ENCODE data around the gene FH. TPM values are rescaled to one million over a fixed set of nuclear protein-coding genes. Genes with fewer than 3 reads are reported as not detected.

FH gene
- total RNA-seq = 10 to 100 TPM; 76.7 to 85.7 (median 78.3) TPM

- Mint-ChIP-seq H3K4me3 (peak within 1 kb of the TSS; percentile 84), H3K27me3 (ENCODE audit: low read depth) (peaks cover 19% of the 10 kb centered on the region), H3K36me3 (ENCODE audit: insufficient read depth) (peaks cover 14% of the 10 kb centered on the region), H3K9me3 (no peaks in the 10 kb centered on the region), H3K4me1 (ENCODE audit: low read depth) (peaks cover 24% of the 10 kb centered on the region)
- ATAC-seq = peak; percentile 97 to 98
- DNase-seq = peak; percentile 90
Observed at GRCh38 chr1:241519308-241520079, at the start of gene FH. Gene FH (minus strand): TSS chr1:241519755. CDS start chr1:241519722, 33 bp downstream.

GRCh38 chr1:241560849-241561187 lies 41.3 kb upstream of the FH start:
- H3K27me3 Mint-ChIP-seq (ENCODE audit: low read depth) = peaks cover 1% of the 10 kb centered on the region
- H3K9me3 Mint-ChIP-seq = no peaks in the 10 kb centered on the region
- H3K4me3 Mint-ChIP-seq = no peak overlapping the region
- DNase-seq = no peak
- no peaks in the 10 kb centered on the region for H3K4me1 Mint-ChIP-seq (ENCODE audit: low read depth)
- H3K36me3 Mint-ChIP-seq (ENCODE audit: insufficient read depth) = no peaks in the 10 kb centered on the region
- ATAC-seq = no peak

GRCh38 chr1:241560146-241560848 lies 40.7 kb upstream of the FH start:
- H3K4me3 Mint-ChIP-seq = no peak overlapping the region
- H3K27me3 Mint-ChIP-seq (ENCODE audit: low read depth) = peaks cover 5% of the 10 kb centered on the region
- no peaks in the 10 kb centered on the region for H3K36me3 Mint-ChIP-seq (ENCODE audit: insufficient read depth)
- no peaks in the 10 kb centered on the region for H3K9me3 Mint-ChIP-seq
- H3K4me1 Mint-ChIP-seq (ENCODE audit: low read depth) = no peaks in the 10 kb centered on the region
- ATAC-seq = no peak
- no peak for DNase-seq

- Mint-ChIP-seq H3K4me3 (no peak overlapping the region), H3K27me3 (ENCODE audit: low read depth) (peaks cover 5% of the 10 kb centered on the region), H3K9me3 (no peaks in the 10 kb centered on the region), H3K36me3 (ENCODE audit: insufficient read depth) (no peaks in the 10 kb centered on the region), H3K4me1 (ENCODE audit: low read depth) (peaks cover 2% of the 10 kb centered on the region)
- ATAC-seq = no peak
- no peak for DNase-seq
Observed at GRCh38 chr1:241557551-241558193, 38.1 kb upstream of the FH start.

GRCh38 chr1:241557031-241557430 lies 37.5 kb upstream of the FH start:
- no peak for DNase-seq
- Mint-ChIP-seq H3K4me3 (no peak overlapping the region), H3K36me3 (ENCODE audit: insufficient read depth) (no peaks in the 10 kb centered on the region), H3K4me1 (ENCODE audit: low read depth) (peaks cover 8% of the 10 kb centered on the region), H3K27me3 (ENCODE audit: low read depth) (peaks cover 5% of the 10 kb centered on the region), H3K9me3 (no peaks in the 10 kb centered on the region)
- no peak for ATAC-seq

GRCh38 chr1:241555526-241555925 lies 36.0 kb upstream of the FH start:
- peaks cover 5% of the 10 kb centered on the region for H3K27me3 Mint-ChIP-seq (ENCODE audit: low read depth)
- H3K4me3 Mint-ChIP-seq = no peak overlapping the region
- H3K4me1 Mint-ChIP-seq (ENCODE audit: low read depth) = peaks cover 23% of the 10 kb centered on the region
- DNase-seq (no peak), ATAC-seq (no peak)
- no peaks in the 10 kb centered on the region for H3K9me3 Mint-ChIP-seq
- no peaks in the 10 kb centered on the region for H3K36me3 Mint-ChIP-seq (ENCODE audit: insufficient read depth)

- Mint-ChIP-seq H3K27me3 (ENCODE audit: low read depth) (peaks cover 3% of the 10 kb centered on the region), H3K36me3 (ENCODE audit: insufficient read depth) (no peaks in the 10 kb centered on the region), H3K4me1 (ENCODE audit: low read depth) (peaks cover 24% of the 10 kb centered on the region), H3K4me3 (no peak overlapping the region), H3K9me3 (no peaks in the 10 kb centered on the region)
- ATAC-seq = no peak
- DNase-seq = no peak
Observed at GRCh38 chr1:241553886-241554592, 34.5 kb upstream of the FH start.

GRCh38 chr1:241551759-241552638 lies 32.4 kb upstream of the FH start:
- H3K36me3 Mint-ChIP-seq (ENCODE audit: insufficient read depth) = no peaks in the 10 kb centered on the region
- H3K4me1 Mint-ChIP-seq (ENCODE audit: low read depth) = peaks cover 24% of the 10 kb centered on the region
- H3K9me3 Mint-ChIP-seq = no peaks in the 10 kb centered on the region
- ATAC-seq (peak; percentile 92 to 93), DNase-seq (peak; percentile 14)
- H3K4me3 Mint-ChIP-seq = peak overlapping the region; percentile 82
- H3K27me3 Mint-ChIP-seq (ENCODE audit: low read depth) = peaks cover 3% of the 10 kb centered on the region

GRCh38 chr1:241550318-241550717 lies 30.8 kb upstream of the FH start:
- Mint-ChIP-seq H3K4me3 (no peak overlapping the region), H3K27me3 (ENCODE audit: low read depth) (peaks cover 8% of the 10 kb centered on the region), H3K4me1 (ENCODE audit: low read depth) (peaks cover 24% of the 10 kb centered on the region), H3K36me3 (ENCODE audit: insufficient read depth) (peaks cover 2% of the 10 kb centered on the region), H3K9me3 (no peaks in the 10 kb centered on the region)
- ATAC-seq (no peak), DNase-seq (no peak)

GRCh38 chr1:241548008-241548407 lies 28.5 kb upstream of the FH start:
- Mint-ChIP-seq H3K36me3 (ENCODE audit: insufficient read depth) (peaks cover 2% of the 10 kb centered on the region), H3K4me3 (no peak overlapping the region), H3K4me1 (ENCODE audit: low read depth) (peaks cover 24% of the 10 kb centered on the region), H3K27me3 (ENCODE audit: low read depth) (peaks cover 10% of the 10 kb centered on the region), H3K9me3 (no peaks in the 10 kb centered on the region)
- DNase-seq (no peak), ATAC-seq (no peak)

GRCh38 chr1:241542199-241542907 lies 22.8 kb upstream of the FH start:
- H3K9me3 Mint-ChIP-seq = no peaks in the 10 kb centered on the region
- H3K4me3 Mint-ChIP-seq = no peak overlapping the region
- peaks cover 2% of the 10 kb centered on the region for H3K36me3 Mint-ChIP-seq (ENCODE audit: insufficient read depth)
- ATAC-seq (no peak), DNase-seq (no peak)
- H3K4me1 Mint-ChIP-seq (ENCODE audit: low read depth) = no peaks in the 10 kb centered on the region
- H3K27me3 Mint-ChIP-seq (ENCODE audit: low read depth) = peaks cover 11% of the 10 kb centered on the region

GRCh38 chr1:241536969-241537368 lies 17.4 kb upstream of the FH start:
- H3K4me3 Mint-ChIP-seq = no peak overlapping the region
- DNase-seq (no peak), ATAC-seq (no peak)
- H3K4me1 Mint-ChIP-seq (ENCODE audit: low read depth) = peaks cover 9% of the 10 kb centered on the region
- no peaks in the 10 kb centered on the region for H3K9me3 Mint-ChIP-seq
- no peaks in the 10 kb centered on the region for H3K36me3 Mint-ChIP-seq (ENCODE audit: insufficient read depth)
- peaks cover 6% of the 10 kb centered on the region for H3K27me3 Mint-ChIP-seq (ENCODE audit: low read depth)

- no peaks in the 10 kb centered on the region for H3K9me3 Mint-ChIP-seq
- H3K27me3 Mint-ChIP-seq (ENCODE audit: low read depth) = peaks cover 6% of the 10 kb centered on the region
- H3K36me3 Mint-ChIP-seq (ENCODE audit: insufficient read depth) = no peaks in the 10 kb centered on the region
- no peak for DNase-seq
- no peak for ATAC-seq
- H3K4me1 Mint-ChIP-seq (ENCODE audit: low read depth) = peaks cover 16% of the 10 kb centered on the region
- H3K4me3 Mint-ChIP-seq = no peak overlapping the region
Observed at GRCh38 chr1:241536304-241536703, 16.7 kb upstream of the FH start.

All from activated T-cell treated with anti-CD3 and anti-CD28 coated beads, Interleukin-2, amount 50 U/mL, for 4 hours (primary cell).